HepG2 (cell line): ENCODE data around the gene CSNK2B. TPM values are rescaled to one million over a fixed set of nuclear protein-coding genes. Genes with fewer than 3 reads are reported as not detected.

ENCODE experiments used
- CEBPG ChIP-seq: IDR thresholded peaks from 2 replicates; pipeline ENCODE4 v1.6.1; 2016
- ELF1 ChIP-seq: sonication (generic); formaldehyde crosslinking; IDR thresholded peaks from 2 replicates; pipeline ENCODE4 v1.4.0; 2020; ENCODE audit warnings: missing genetic modification reagents
- HMGXB3 ChIP-seq: sonication (generic); formaldehyde crosslinking; IDR thresholded peaks from 2 replicates; pipeline ENCODE4 v1.4.0; 2020; ENCODE audit warnings: missing genetic modification reagents, borderline replicate concordance
- IRF9 ChIP-seq: sonication (generic); formaldehyde crosslinking; IDR thresholded peaks from 2 replicates; pipeline ENCODE4 v1.8.0; 2022; ENCODE audit warnings: missing genetic modification reagents, mild to moderate bottlenecking, borderline replicate concordance
- KMT2B ChIP-seq: IDR thresholded peaks from 2 replicates; pipeline ENCODE4 v1.6.1; 2016; ENCODE audit warnings: missing genetic modification reagents, missing compliant biosample characterization
- MED8 ChIP-seq: sonication (generic); formaldehyde crosslinking; IDR thresholded peaks from 2 replicates; pipeline ENCODE4 v1.8.1; 2023; ENCODE audit warnings: mild to moderate bottlenecking, missing genetic modification reagents; ENCODE audit not compliant: insufficient replicate concordance
- MNT ChIP-seq: fragments of 450-650 bp; IDR thresholded peaks from 2 replicates; pipeline ENCODE4 v1.6.1; 2016
- NCOA2 ChIP-seq: sonication (generic); formaldehyde crosslinking; IDR thresholded peaks from 2 replicates; pipeline ENCODE4 v1.8.0; 2022; ENCODE audit warnings: inconsistent platforms
- PREB ChIP-seq: sonication (generic); formaldehyde crosslinking; IDR thresholded peaks from 2 replicates; pipeline ENCODE4 v1.4.0; 2020; ENCODE audit warnings: missing genetic modification reagents
- RFXAP ChIP-seq: sonication (generic); formaldehyde crosslinking; IDR thresholded peaks from 2 replicates; pipeline ENCODE4 v1.4.0; 2020; ENCODE audit warnings: missing genetic modification reagents, borderline replicate concordance
- RNF219 ChIP-seq: sonication (generic); formaldehyde crosslinking; IDR thresholded peaks from 2 replicates; pipeline ENCODE4 v1.5.0; 2020; ENCODE audit warnings: mild to moderate bottlenecking, missing genetic modification reagents
- SAP130 ChIP-seq: IDR thresholded peaks from 2 replicates; pipeline ENCODE4 v1.6.1; 2016; ENCODE audit warnings: low read depth
- TP53 ChIP-seq: sonication (generic); formaldehyde crosslinking; conservative IDR thresholded peaks from 2 replicates; pipeline ENCODE4 v1.4.0; 2020; ENCODE audit warnings: missing genetic modification reagents
- ZBTB43 ChIP-seq: sonication (generic); formaldehyde crosslinking; conservative IDR thresholded peaks from 2 replicates; pipeline ENCODE4 v1.4.0; 2020; ENCODE audit warnings: missing genetic modification reagents
- ZNF468 ChIP-seq: sonication (generic); formaldehyde crosslinking; IDR thresholded peaks from 2 replicates; pipeline ENCODE4 v1.8.0; 2022; ENCODE audit warnings: mild to moderate bottlenecking, moderate library complexity, missing genetic modification reagents
- ZNF556 ChIP-seq: sonication (generic); formaldehyde crosslinking; IDR thresholded peaks from 2 replicates; pipeline ENCODE4 v1.4.0; 2020; ENCODE audit warnings: mild to moderate bottlenecking, missing genetic modification reagents, borderline replicate concordance
- polyA plus RNA-seq, 8 experiments: library from polyadenylated mRNA; depleted of rRNA in 3 of 8; stranded (reverse) in 7 of 8; unstranded in 1 of 8; fragments of >200 nt; fragmentation: Illumina TruSeq in 4 of 8; extraction: Trizol in 4 of 8; gene quantifications; 2 replicates each; pipeline versions ENCODE4 v1.2.1 to v1.2.3, GENCODE V29; 2011 to 2016; ENCODE audit warnings: low read depth in 4 of 8, missing spikeins in 1 of 8, mixed read lengths in 1 of 8; ENCODE audit not compliant: insufficient read depth in 1 of 8
- total RNA-seq, 5 experiments: library from RNA; depleted of rRNA; stranded (reverse); fragments of >200 nt; fragmentation: Illumina TruSeq; extraction: Trizol; gene quantifications; 2 replicates each; pipeline ENCODE4 v1.2.3, GENCODE V29; 2016; ENCODE audit warnings: low read depth in 1 of 5

Gene CSNK2B
- total and polyA plus RNA-seq, 2 of the 13 experiments (the other 11 are each of a cell fraction or from before 2014, with no cell fraction given) = 111 to 296 TPM

GRCh38 chr6:31717499-31718222, 51.8 kb downstream of the CSNK2B start (continued):
- TF ChIP-seq CEBPG (CRISPR knock-in tag) = peak; percentile 37; the same call in 1 of the 2 replicates
- TF ChIP-seq RFXAP (CRISPR knock-in tag) = no peak
- TF ChIP-seq SAP130 = peak; percentile 77
- TF ChIP-seq IRF9 (CRISPR knock-in tag) = no peak
- no peak for TF ChIP-seq MNT
- TF ChIP-seq RNF219 (CRISPR knock-in tag) = no peak
- peak; percentile 16; the same call in 1 of the 2 replicates for TF ChIP-seq NCOA2 (CRISPR knock-in tag)
- no peak for TF ChIP-seq TP53 (CRISPR knock-in tag)
- 0 out of 2 replicates have a peak, but pooled peaks have one; percentile 36 for TF ChIP-seq HMGXB3
- TF ChIP-seq ELF1 (CRISPR knock-in tag) = no peak
- no peak for TF ChIP-seq MED8
- no peak for TF ChIP-seq ZNF468
- TF ChIP-seq ZNF556 = no peak; the same call in 1 of the 2 replicates
- no peak for TF ChIP-seq PREB (CRISPR knock-in tag)
- no peak for TF ChIP-seq ZBTB43 (CRISPR knock-in tag)
- 0 out of 2 replicates have a peak, but pooled peaks have one; percentile 23 for TF ChIP-seq KMT2B (CRISPR knock-in tag)
